Sigmoid colon (tissue), 4 donors: ENCODE data around the gene KCNJ9.

ENCODE experiments used
- EP300 ChIP-seq, 4 donors: sonication (generic); formaldehyde crosslinking; IDR thresholded peaks; one replicate each; pipeline ENCODE4 v1.6.1; 2017; ENCODE audit warnings: antibody characterized with exemption in 4 of 4
- POLR2A ChIP-seq, 2 donors: fragments of 450-650 bp; IDR thresholded peaks; one replicate each; pipeline ENCODE4 v1.6.1; 2016; ENCODE audit warnings: antibody characterized with exemption in 2 of 2, mild to moderate bottlenecking in 2 of 2, moderate library complexity in 2 of 2

- TF ChIP-seq POLR2A (IDR thresholded peaks at IDR 0.05) (no peak), EP300 (IDR thresholded peaks at IDR 0.05) (no peak)
These were observed 23.1 kb downstream of the KCNJ9 start for GRCh38 chr1:160104486-160104885.
